Vagina (tissue), 2 donors: ENCODE results near the gene SIX4. TPM values are rescaled to one million over a fixed set of nuclear protein-coding genes. Genes with fewer than 3 reads are reported as not detected.

Experiments used
- DNase-seq, 2 donors: peaks; one replicate each; pipeline ENCODE4 v3.0.0-alpha.2; 2017; ENCODE audit errors: extremely low spot score in 2 of 2
- H3K27ac ChIP-seq: fragments of 200-600 bp; sonication (generic); one replicate; pipeline ENCODE4 v1.5.1; 2019
- H3K27me3 ChIP-seq: fragments of 200-600 bp; sonication (generic); one replicate; pipeline ENCODE4 v1.5.1; 2019
- H3K36me3 ChIP-seq, 2 donors: fragments of 200-600 bp; sonication (generic); one replicate each; pipeline ENCODE4 v1.5.1; 2017 to 2019
- H3K4me1 ChIP-seq: fragments of 200-600 bp; sonication (generic); one replicate; pipeline ENCODE4 v1.5.1; 2019
- H3K4me3 ChIP-seq, 2 donors: fragments of 200-600 bp; sonication (generic); 1 replicate in 1 of 2; 2 replicates in 1 of 2; pipeline ENCODE4 v1.5.1; 2016 to 2019
- H3K9me3 ChIP-seq: fragments of 200-600 bp; sonication (generic); one replicate; pipeline ENCODE4 v1.5.1; 2019
- CTCF ChIP-seq, 3 experiments: fragments of 450-650 bp in 2 of 3; fragments of 200-600 bp in 1 of 3; sonication (generic) in 1 of 3; IDR thresholded peaks; one replicate each; pipeline ENCODE4 v1.5.1; 2017 to 2019; ENCODE audit warnings: antibody characterized with exemption in 3 of 3, mild to moderate bottlenecking in 2 of 3, moderate library complexity in 2 of 3
- POLR2A ChIP-seq, 2 donors: fragments of 450-650 bp; IDR thresholded peaks; one replicate each; pipeline ENCODE4 v1.6.1; 2017; ENCODE audit warnings: antibody characterized with exemption in 2 of 2, mild to moderate bottlenecking in 2 of 2, moderate library complexity in 2 of 2
- POLR2AphosphoS5 ChIP-seq, 2 donors: sonication (generic); formaldehyde crosslinking; IDR thresholded peaks; one replicate each; pipeline ENCODE4 v1.9.0; 2017; ENCODE audit warnings: antibody characterized with exemption in 2 of 2, mild to moderate bottlenecking in 2 of 2, low read depth in 1 of 2; ENCODE audit not compliant: insufficient read depth in 1 of 2
- intact Hi-C: fragments of 100-400 bp; cut with DNase I; formaldehyde crosslinking; loops from one replicate; pipeline ENCODE4 v1.15.1; 2023
- total RNA-seq: library from RNA; depleted of rRNA; stranded (reverse); fragments of >200 nt; gene quantifications from one replicate; pipeline ENCODE4 v1.2.3, GENCODE V29; 2016

Gene SIX4
- total RNA-seq, 1 donor from 2014 or later, result 1.5 TPM

- H3K27ac ChIP-seq, result peak overlapping the region; percentile 56
- intact Hi-C loops, result loop anchor here (5.0 kb wide), 1 partner anchor 65 kb away; no protein-coding TSS in a partner anchor
- H3K27me3 ChIP-seq, result no peaks in the 10 kb centered on the region
- H3K36me3 ChIP-seq, result no peaks in the 10 kb centered on the region
- TF ChIP-seq POLR2A (IDR thresholded peaks at IDR 0.05), result no peak
- no peak for TF ChIP-seq POLR2AphosphoS5 (IDR thresholded peaks at IDR 0.05; ENCODE audit: insufficient read depth in 1 of 2, low read depth in 1 of 2)
- peak overlapping the region; percentile 60 to 66 for H3K4me3 ChIP-seq
- H3K4me1 ChIP-seq, result peaks cover 29% of the 10 kb centered on the region
- no peak for DNase-seq
- H3K9me3 ChIP-seq, result no peaks in the 10 kb centered on the region
Observed at GRCh38 chr14:60722107-60722356, 2.1 kb downstream of the SIX4 start.

- no peak for DNase-seq
- Histone ChIP-seq H3K36me3 (no peaks in the 10 kb centered on the region), H3K27ac (peak overlapping the region; percentile 56), H3K4me3 (peak overlapping the region; percentile 60 to 66), H3K27me3 (no peaks in the 10 kb centered on the region), H3K4me1 (peaks cover 29% of the 10 kb centered on the region), H3K9me3 (no peaks in the 10 kb centered on the region)
- intact Hi-C loops, result loop anchor here (5.0 kb wide), 1 partner anchor 64 kb away; no protein-coding TSS in a partner anchor
- TF ChIP-seq CTCF (IDR thresholded peaks at IDR 0.05), result no peak
- TF ChIP-seq POLR2A (IDR thresholded peaks at IDR 0.05), result no peak
- TF ChIP-seq POLR2AphosphoS5 (IDR thresholded peaks at IDR 0.05; ENCODE audit: insufficient read depth in 1 of 2, low read depth in 1 of 2), result no peak
Observed at GRCh38 chr14:60721326-60722106, 2.6 kb downstream of the SIX4 start.

GRCh38 chr14:60720962-60721325, 3.2 kb downstream of the SIX4 start:
- H3K4me1 ChIP-seq, result peaks cover 29% of the 10 kb centered on the region
- peak overlapping the region; percentile 60 to 66 for H3K4me3 ChIP-seq
- intact Hi-C loops, result loop anchor here (5.0 kb wide), 1 partner anchor 64 kb away; no protein-coding TSS in a partner anchor
- no peak for DNase-seq
- TF ChIP-seq POLR2AphosphoS5 (IDR thresholded peaks at IDR 0.05; ENCODE audit: insufficient read depth in 1 of 2, low read depth in 1 of 2) (no peak), POLR2A (IDR thresholded peaks at IDR 0.05) (no peak), CTCF (IDR thresholded peaks at IDR 0.05) (no peak)
- H3K27ac ChIP-seq, result no peak overlapping the region
- H3K36me3 ChIP-seq, result no peaks in the 10 kb centered on the region
- no peaks in the 10 kb centered on the region for H3K9me3 ChIP-seq
- H3K27me3 ChIP-seq, result no peaks in the 10 kb centered on the region

- intact Hi-C loops, result loop anchor here (5.0 kb wide), 1 partner anchor 63 kb away; no protein-coding TSS in a partner anchor
- H3K27me3 ChIP-seq, result no peaks in the 10 kb centered on the region
- no peak overlapping the region for H3K4me3 ChIP-seq
- TF ChIP-seq POLR2AphosphoS5 (IDR thresholded peaks at IDR 0.05; ENCODE audit: insufficient read depth in 1 of 2, low read depth in 1 of 2) (no peak), CTCF (IDR thresholded peaks at IDR 0.05) (no peak), POLR2A (IDR thresholded peaks at IDR 0.05) (no peak)
- no peak overlapping the region for H3K27ac ChIP-seq
- DNase-seq, result no peak
- no peaks in the 10 kb centered on the region for H3K9me3 ChIP-seq
- H3K4me1 ChIP-seq, result peaks cover 29% of the 10 kb centered on the region
- H3K36me3 ChIP-seq, result no peaks in the 10 kb centered on the region
Observed at GRCh38 chr14:60720391-60720790, 3.8 kb downstream of the SIX4 start.

GRCh38 chr14:60713513-60713912, 10.6 kb downstream of the SIX4 start:
- Histone ChIP-seq H3K4me1 (no peaks in the 10 kb centered on the region), H3K36me3 (no peaks in the 10 kb centered on the region), H3K9me3 (no peaks in the 10 kb centered on the region), H3K4me3 (no peak overlapping the region), H3K27ac (no peak overlapping the region), H3K27me3 (no peaks in the 10 kb centered on the region)
- no peak for DNase-seq
- no peak for TF ChIP-seq POLR2A (IDR thresholded peaks at IDR 0.05)
- no peak for TF ChIP-seq CTCF (IDR thresholded peaks at IDR 0.05)
- no peak for TF ChIP-seq POLR2AphosphoS5 (IDR thresholded peaks at IDR 0.05; ENCODE audit: insufficient read depth in 1 of 2, low read depth in 1 of 2)
- intact Hi-C loops, result no loop called here
